ENCODE results near the gene MYEF2.

DNA sequence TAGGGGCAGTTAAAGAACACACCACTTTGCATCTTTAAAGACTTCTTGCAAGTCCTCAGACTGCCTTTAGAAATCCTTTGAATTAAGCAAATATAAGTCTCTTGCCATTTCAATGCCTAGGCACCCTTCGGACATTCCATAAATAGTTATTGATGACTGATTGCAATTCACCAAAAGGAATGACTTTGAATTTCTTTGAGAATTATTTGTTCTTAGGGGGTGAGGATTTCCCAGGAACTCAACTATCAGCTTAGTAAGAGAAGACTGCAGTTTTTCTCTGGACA is 495 bp upstream of the MYEF2 start:
- TF ChIP-seq, protein P1, sequence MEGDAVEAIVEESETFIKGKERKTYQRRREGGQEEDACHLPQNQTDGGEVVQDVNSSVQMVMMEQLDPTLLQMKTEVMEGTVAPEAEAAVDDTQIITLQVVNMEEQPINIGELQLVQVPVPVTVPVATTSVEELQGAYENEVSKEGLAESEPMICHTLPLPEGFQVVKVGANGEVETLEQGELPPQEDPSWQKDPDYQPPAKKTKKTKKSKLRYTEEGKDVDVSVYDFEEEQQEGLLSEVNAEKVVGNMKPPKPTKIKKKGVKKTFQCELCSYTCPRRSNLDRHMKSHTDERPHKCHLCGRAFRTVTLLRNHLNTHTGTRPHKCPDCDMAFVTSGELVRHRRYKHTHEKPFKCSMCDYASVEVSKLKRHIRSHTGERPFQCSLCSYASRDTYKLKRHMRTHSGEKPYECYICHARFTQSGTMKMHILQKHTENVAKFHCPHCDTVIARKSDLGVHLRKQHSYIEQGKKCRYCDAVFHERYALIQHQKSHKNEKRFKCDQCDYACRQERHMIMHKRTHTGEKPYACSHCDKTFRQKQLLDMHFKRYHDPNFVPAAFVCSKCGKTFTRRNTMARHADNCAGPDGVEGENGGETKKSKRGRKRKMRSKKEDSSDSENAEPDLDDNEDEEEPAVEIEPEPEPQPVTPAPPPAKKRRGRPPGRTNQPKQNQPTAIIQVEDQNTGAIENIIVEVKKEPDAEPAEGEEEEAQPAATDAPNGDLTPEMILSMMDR (IDR thresholded peaks at IDR 0.05), result no peak
- no peak for TF ChIP-seq POLR2A (IDR thresholded peaks at IDR 0.05)
